ENCODE data around the gene PGGHG.
"Not testable (repeated sequence)": the region's sequence is repeated elsewhere in the genome, so short reads cannot be mapped to it uniquely, and the experiment has no call there.

The PGGHG gene

DNA sequence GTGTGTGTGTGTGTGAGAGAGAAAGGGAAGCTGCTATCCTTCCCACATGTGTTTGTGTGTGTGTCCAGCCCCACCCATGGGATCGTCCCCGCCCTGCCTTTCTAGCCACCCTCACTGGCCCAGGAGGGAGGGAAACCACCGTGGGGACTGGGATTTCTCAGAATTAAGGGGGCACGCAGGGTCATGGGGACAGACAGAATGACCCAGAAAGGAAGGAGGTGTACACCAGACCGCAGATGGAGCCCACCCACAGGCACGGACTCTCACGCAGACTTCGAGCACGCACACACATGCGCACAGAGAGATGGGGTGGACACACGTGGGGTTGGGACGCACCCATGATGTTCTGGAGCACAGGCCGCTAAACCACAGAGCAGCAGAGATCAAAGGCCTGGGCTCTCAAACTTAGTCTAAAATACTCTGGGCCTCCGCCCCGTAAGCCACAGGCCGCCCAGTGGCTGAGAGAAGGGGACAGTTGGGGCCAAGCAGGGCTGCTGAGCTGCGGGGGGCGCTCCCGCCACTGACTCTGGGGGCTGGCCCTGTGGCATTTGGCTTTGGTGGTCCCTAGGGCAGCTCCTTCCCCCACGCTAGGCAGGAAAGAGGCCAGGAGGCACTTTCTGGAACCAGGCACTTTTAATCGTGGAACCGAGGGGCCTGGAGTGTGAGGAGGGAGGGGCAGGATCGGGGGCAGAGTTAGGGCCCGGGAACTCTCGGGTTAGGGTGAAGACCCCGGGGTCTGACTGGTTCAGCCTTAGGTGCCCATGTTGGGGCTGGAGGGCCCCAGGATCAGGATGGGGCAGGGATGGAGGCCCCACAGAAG, 8.9 kb downstream of the PGGHG start:
- DNase-seq, result peak; percentile 9 to 58

DNA sequence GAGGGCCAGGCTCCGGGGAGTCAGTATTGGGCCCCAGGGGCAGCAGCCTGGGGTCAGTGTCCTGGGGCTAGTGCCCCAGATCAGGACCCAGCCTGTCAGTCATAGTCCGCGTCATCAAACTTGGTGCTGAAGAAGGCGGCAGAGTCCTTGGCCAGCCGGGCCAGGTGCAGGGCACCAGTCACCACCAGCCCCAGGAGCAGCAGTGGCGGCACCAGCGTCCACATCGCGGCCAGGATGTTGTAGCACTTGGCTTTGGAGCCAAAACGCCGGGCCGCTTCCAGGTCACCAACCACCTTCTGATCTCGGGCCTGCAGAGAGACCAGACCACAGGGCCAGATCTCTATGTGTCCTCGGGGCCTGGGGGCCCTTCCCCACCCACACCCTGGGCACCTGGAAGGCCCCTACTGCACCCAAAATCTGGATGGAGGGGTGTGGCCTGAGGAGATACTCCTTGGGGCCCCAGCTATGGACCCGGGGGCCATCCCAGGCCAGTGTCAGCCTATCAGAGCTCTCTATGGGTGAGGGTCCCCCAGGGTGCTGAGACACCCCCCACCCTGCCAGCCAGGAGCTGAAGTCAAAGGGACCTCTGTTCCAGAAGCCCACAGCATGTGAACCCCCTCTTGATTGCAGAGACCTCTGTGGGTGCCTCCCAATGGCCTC, 9.6 kb downstream of the PGGHG start:
- DNase-seq, result no peak

DNA sequence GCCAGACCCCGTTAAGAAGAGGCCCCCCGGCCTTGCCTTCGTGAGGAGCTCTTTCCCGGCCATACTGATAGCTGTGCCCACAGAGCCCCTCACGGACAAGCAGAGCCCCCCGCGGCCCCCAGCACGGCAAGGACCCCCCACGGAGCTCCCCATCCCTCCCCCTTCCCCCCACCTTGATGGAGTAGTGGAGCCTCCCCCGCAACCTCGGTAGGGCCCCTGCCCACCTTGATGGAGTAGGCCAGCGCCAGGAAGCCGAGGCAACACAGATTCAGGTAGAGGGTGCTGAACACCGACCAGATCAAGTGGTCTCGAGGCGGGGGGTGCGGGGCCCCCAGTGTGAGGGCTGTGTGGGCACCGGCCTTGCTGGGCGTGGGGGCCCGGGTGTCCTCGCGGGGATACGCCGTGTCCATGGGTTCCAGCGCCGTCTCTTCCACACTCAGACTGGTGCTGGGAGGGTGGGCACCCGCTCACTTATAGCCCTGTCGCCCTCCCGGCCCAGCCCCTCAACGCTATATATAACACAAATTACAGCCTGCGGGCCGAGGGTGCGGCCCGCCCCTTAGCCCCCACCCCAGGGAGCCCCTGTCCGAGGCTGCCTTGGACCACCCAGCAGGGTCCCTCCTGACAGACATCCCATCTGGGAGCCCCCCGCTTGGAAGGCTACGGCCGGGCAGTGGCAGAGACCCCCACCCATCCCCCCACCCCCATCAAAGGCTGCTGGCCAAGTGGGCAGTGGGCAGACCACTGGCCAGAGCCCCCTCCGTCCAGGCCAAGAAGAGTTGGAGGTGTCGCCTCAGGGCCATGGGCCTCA, 10.4 kb downstream of the PGGHG start, which contains the start of gene IFITM5:
TSS of gene IFITM5 (minus strand) at position 446 of the 811 bp plus-strand sequence. CDS start at position 410, 36 bp downstream.
- no peak for DNase-seq

DNA sequence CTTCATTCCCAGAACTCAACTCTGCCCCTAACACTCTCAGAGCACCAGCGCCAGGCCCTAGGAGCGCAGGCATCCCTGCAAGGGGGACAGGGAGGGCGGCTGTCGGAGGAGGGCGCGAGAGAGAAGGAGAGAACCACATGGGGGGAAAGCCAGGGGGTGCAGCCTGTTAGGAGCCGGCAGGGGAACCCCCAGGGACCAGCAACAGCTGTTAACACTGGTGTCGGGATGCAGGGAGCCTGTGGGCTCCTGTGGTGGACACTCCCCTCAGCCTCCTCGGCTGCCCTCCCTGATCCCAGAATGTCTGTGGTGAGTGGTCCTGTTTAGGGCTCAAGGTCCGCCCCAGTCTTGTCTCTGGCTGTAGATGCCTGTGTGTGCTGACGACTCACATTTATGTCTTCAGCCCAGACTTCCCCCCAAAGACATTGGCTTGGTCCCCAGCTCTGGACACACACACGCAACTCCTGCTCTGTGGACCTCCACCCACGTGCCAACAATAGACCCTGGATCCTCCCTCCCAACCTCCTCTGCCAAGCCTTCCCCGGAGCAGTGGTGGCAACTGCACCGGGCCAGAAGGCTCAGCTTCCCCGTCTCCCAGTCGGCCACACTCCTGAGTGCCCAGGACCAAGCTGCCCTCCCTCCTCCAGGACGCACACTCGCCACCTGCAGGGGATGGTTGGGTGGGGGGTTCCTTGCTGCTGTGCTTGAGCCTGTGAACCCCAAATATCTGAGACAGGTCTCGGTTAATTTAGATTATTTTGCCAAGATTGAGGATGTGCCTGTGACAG, 11.2 kb downstream of the PGGHG start:
- DNase-seq, result no peak

DNA sequence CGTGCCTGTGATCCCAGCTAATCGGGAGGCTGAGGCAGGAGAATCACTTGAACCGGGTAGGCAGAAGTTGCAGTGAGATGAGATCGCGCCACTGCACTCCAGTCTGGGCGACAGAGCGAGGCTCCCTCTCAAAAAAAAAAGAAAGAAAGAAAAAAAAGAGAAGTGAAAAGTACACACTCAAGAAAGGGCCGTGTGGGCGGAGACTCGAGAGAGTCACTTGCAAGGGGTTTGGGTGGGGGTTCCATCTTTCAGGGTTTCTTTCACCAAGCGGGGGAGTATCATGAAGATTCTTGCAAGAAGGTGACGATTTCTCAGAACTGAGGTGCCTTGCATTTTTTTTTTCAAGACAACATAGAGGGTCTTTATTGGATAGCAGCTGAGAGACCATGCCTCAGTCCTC, 14.4 kb downstream of the PGGHG start:
- no peak for DNase-seq

DNA sequence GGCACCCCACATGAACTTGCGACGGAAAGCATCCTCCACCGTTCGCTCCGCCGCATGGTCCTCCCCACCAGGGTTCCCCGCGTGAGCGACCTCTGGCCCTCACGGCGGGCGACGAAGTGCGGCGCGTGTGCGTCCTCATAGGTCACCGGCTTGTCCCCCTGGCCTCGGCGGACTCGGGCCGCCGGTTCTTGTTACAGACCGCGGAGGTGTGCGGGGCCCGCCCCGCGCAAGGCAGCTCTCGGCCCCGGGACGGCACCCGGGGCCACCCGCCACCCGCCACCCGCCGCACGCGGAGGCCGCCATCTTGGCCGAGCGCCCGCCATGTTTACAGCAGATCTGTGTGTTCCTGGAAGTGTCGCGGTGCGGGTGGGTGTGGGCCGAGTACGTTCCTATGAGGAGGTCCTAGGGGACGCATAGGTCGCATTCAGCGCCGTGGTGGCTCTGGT, 15.2 kb downstream of the PGGHG start:
- DNase-seq, result no peak

DNA sequence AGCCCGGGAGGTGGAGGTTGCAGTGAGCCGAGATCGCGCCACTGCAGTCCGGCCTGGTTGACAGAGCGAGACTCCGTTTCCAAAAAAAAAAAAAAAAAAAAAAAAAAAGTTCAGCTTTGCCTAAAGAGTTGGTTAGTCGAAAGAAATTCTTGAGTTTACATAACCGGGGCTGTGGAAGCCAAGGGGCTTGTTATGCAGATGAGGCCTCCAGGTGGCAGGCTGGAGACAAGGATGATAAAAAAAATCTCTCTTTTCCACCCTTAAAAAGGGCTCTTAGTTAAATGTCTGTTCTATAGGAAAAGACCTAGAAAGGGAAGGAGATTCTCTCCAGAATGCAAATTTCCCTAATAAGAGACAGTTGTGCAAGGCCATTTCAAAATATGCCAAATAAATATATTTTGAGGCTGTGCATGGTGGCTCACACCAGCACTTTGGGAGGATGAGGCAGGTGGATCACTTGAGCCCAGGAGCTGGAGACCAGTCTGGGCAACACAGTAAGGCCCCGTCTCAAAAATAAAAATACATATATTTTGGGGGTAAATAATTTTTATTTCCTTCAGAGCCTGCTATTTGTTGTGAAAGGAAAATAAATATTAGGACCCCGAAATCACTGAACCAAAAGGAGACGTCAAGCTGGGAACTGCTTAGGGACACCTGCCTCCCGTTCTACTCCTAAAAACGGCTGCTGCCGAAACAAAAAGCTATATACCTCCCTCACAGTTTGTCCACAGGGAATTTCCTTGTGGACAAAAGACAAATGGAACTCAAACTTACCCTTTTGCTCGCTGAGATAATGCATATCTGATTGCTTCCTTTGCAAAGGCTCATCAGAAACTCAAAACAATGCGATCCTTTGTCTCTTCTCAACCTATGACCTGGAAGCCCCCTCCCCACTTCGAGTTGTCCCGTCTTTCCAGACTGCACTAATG, 16.3 kb downstream of the PGGHG start:
- peak; percentile 39 to 42 for DNase-seq

DNA sequence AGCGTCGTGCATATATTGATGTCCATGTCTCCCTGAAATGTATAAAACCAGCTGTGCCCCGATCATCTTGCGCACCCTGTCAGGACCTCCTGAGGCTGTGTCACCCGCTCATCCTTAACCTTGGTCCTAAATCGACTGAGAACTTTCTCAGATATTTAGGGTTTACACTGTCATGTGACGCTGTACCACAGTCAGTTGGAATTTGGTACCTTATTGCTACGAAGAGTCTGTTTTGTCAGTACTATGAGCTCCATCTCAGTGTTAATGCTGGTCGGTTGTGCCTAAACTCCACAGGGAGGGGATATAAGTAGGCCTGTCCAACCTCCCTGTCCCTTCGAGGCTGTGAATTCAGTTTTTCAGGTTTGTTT, 16.9 kb downstream of the PGGHG start:
- no peak for DNase-seq

DNA sequence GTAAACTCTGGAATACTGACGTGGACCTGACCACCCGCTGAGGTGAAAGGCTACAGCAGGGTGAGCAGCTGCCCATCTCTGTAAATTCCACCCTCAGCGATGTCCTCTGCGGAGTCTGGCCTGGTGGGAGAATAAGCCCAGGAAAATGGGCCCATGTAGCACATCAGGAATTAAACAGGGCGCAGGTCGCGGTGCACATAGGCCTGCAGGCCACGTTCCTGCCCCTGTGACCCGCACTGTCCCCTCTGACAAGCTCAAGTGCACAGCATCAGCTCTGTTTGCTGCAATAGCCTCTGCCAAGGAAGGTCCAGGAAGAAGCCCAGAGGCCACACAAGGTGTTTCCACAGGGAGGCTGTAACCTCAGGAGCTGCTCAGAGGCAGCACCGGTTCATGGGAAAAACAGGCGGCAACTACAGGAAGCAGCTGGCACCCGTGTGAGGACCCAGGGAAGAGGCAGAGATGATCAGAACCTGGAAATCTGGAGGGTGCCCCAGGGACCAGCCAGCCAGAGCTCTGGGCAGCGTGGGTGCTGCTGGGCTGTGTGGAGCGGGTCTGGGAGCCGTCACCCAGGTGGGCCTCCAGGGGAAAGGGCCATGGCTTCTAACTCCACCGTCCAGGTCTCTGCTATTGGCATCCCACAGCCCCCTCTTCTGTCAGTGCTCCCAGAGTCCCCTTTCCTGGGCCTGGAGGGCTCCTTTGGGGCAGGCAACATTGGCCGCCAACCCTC, 17.9 kb downstream of the PGGHG start:
- no peak for DNase-seq

DNA sequence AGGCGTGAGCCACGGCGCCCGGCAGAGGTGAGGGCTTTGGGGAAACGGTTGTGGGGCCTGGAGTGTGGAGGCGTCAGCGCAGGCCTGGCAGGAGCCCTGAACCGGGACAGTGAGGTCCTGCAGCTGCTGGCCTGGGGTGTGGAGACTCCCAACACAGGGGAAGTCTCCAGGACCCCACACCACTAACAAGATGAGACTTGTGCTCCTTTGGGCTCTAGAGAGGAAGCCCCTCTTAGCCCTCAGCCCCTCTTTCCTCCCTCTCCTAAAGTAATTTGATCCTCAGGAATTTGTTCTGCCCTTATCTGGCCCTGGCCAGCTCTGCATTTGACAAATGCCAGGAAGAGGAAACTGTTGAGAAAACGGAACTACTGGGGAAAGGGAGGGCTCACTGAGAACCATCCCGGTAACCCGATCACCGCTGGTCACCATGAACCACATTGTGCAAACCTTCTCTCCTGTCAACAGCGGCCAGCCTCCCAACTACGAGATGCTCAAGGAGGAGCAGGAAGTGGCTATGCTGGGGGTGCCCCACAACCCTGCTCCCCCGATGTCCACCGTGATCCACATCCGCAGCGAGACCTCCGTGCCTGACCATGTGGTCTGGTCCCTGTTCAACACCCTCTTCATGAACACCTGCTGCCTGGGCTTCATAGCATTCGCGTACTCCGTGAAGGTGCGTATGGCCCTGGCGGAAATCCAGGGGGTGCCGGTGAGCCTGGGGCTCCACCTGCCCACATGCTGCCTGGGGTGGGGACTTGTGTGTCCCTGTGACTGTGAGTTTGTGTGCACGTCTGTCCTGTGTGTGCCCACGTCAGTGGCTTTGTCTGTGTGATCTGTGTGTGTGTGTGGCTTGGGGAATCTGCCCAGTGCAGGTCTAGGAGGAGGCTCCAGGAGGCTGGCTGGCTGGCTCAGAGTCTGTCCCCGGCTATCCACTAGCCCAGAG, 19.1 kb downstream of the PGGHG start, which contains the start of gene IFITM2:
TSS of gene IFITM2 (plus strand) at position 51 of the 943 bp plus-strand sequence. CDS start at position 428, 377 bp downstream.
- peak; percentile 75 to 87 for DNase-seq

DNA sequence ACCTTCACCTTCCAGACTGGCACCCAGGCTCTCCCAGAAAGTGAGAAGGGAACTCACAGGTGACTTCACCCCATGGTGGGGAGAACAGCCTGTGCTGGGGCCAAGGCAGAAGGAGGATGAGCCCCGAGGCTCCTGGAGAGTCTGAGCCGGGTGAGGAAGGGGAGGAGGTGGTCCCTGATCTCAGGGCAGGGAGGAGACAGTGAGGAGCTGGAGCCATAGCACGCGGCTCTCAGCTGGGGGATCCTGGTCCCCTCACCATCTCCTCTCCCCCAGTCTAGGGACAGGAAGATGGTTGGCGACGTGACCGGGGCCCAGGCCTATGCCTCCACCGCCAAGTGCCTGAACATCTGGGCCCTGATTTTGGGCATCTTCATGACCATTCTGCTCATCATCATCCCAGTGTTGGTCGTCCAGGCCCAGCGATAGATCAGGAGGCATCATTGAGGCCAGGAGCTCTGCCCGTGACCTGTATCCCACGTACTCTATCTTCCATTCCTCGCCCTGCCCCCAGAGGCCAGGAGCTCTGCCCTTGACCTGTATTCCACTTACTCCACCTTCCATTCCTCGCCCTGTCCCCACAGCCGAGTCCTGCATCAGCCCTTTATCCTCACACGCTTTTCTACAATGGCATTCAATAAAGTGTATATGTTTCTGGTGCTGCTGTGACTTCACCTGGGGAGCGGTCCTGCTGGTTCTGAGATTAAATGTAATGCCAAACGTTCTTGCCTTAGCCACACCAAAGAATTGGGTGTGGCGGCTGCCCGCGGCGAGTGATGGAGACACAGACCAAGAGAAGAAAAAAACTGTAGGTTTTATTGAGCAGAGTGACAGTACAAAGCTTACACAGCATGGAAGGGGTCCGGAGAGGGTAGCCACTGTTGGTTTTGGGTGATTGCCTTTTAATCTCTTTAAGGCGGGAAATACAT, 20.1 kb downstream of the PGGHG start:
- not testable (repeated sequence) for DNase-seq

DNA sequence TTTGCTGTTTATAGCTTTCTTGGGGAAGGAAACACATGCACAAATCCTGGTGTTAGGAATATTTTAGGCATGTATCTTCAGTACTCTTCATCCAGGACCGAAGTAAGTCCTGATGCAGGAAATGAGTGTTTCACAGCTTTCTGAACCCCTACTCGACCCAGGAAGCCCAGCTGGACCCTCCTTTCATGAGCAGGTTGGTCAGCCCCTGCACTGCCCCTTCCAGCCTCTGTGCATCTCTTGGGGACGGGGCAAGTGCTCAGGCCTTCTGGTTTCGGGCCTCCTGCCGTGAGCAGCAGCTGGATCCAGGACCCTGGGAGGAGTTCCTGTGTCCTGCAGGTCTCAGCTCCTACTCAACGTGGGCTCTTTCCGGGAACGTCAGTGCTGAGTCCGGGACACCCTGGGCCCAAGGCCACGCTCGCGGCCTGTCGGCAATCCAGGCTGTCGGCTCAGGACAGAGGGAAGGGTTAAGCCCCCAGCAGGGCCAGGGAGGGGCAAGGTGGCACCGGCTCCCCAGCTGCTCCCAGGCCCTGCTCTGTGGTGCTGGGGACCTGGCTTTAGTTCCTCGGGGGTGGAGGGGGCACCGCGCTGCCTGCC, 21.1 kb downstream of the PGGHG start:
- not testable (repeated sequence) for DNase-seq

DNA sequence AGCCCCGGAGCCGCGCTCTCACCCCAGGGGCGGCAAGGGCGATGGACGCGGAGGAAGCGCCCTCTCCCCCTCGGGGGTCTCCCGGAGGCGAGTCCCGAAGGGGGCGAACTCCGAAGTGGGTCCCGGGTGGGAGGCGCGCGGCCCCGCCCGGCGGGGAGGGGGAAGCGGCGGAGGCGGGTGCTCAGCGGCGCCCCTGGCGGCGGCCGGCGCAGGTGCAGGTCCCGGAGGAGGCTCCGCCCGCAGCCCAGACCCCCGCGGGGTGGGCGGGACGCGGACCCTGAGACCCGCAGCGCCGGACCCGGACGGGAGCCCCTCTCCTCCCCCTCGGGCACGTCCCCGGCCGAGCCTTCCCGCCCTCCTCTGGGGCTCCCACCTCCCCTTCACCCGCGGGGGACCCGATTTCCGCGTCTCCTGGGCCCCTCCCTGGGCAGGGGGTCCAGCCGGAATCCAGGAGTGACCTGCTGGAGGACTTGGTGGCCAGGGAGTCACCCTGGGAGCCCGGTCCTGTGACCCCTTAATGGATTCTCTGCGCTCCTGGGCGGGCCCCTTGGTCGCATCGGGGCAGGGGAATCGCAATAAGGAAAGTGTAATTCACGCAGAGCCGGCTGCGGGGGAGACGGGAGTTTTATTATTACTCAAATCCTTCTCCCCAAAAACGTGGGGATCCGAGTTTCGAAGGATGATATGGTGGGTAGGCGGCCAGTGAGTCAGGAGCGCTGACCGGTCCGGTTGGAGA, 22.3 kb downstream of the PGGHG start:
- DNase-seq, result not testable (repeated sequence)

DNA sequence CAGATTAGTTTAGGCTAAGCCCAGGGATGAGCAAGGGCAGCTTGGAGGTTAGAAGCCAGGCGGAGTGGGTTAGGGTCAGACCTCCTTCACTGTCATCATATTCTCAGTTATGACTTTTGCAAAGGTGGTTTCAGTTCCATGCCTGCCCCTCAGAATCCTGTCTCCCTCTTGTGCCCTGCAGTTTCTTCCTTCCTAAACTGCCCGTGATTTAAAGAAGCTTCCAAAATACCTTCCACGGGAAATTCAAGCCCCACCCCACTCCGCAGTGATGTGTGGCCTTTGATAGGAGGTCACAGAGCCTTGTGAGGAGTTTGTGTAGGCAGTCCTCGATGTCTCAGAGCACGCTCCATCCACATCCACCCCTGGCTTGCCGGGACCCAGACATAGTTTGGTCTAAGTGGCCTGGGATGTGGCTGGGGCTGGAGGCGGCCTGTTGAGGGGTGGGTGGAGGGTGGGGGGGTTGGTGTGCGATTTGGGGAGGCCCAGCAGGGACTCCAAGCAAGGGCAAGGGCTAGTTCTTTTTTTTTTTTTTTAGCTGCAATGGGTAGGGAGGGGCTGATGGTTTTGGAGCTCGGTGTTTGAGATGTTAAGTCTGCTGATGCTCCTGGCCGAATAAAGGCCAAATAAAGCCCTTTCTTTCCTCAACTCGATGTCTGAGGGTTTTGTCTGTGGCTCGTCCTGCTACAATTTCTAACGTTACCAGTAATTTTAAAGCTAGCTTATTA, 23.3 kb downstream of the PGGHG start:
- no peak for DNase-seq

DNA sequence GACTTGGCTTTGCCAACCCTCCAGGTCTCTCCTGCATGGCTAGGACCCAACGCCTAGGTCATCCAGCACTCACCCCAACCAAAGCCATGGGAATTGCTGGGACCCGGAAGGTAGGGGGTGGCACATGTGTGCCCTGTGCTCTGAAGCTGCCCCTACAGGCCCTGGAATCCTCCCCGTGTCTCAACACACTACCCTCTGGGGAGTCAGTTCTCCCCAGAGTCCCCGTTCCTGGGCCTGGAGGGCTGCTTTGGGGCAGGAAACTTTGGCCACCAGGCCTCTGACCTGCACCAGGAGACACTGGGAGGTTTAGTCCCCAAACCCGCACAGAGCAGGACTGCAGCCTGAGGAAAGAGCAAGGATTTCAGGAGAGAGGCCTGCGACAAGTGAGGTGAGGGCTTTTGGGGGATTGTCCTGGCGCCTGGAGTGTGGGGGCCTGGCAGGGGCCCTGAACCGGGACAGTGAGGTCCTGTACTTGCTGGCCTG, 24.4 kb downstream of the PGGHG start:
- no peak for DNase-seq

All from inflammatory macrophage (primary cell).